HEK293 (cell line): Measurements from ENCODE around the gene EIF4G3.
A peak's percentile ranks its signal among the peaks of the same experiment; 100 is the strongest.
"Not testable (repeated sequence)": the region's sequence is repeated elsewhere in the genome, so short reads cannot be mapped to it uniquely, and the experiment has no call there.

Experiments
- CTCF ChIA-PET: fragments of 350-600 bp; formaldehyde crosslinking; extraction: SDS; loops from one replicate; lab custom pipeline; 2021; ENCODE audit warnings: antibody characterized with exemption; lab: Yijun Ruan, JAX
- POLR2A ChIA-PET: fragments of 300-600 bp; formaldehyde crosslinking; extraction: SDS; loops from one replicate; lab custom pipeline; 2020; ENCODE audit warnings: antibody characterized with exemption, inconsistent platforms; lab: Yijun Ruan, JAX
- H3K27ac ChIP-seq: fragments of 200-500 bp; sonication (Bioruptor generic); 2 replicates; pipeline ENCODE4 v1.5.1; 2014; ENCODE audit warnings: low read depth, low read length, control low read depth, inconsistent platforms; ENCODE audit errors: extremely low read depth
- H3K36me3 ChIP-seq, 2 experiments: fragments of 200-500 bp in 1 of 2; sonication (Bioruptor generic) in 1 of 2; 1 replicate in 1 of 2; 2 replicates in 1 of 2; pipeline ENCODE4 v1.5.1; 2014 to 2017; ENCODE audit warnings: inconsistent platforms in 2 of 2, low read length in 2 of 2; ENCODE audit not compliant: control insufficient read depth in 2 of 2, insufficient read depth in 1 of 2
- H3K4me1 ChIP-seq: fragments of 200-500 bp; sonication (Bioruptor generic); 2 replicates; pipeline ENCODE4 v1.5.1; 2014; ENCODE audit warnings: mild to moderate bottlenecking, low read length, inconsistent platforms; ENCODE audit not compliant: control insufficient read depth, insufficient read depth
- H3K4me3 ChIP-seq: 2 replicates; pipeline ENCODE4 v1.5.1; 2011; ENCODE audit warnings: low read depth, mild to moderate bottlenecking, control low read depth, low read length, moderate library complexity
- H3K9me3 ChIP-seq: fragments of 200-500 bp; sonication (Bioruptor generic); 2 replicates; pipeline ENCODE4 v1.5.1; 2014; ENCODE audit warnings: low read depth, low read length, inconsistent platforms; ENCODE audit not compliant: control insufficient read depth, insufficient read depth
- BCL11B ChIP-seq: fragments of 450-650 bp; formaldehyde crosslinking; IDR thresholded peaks from 2 replicates; pipeline ENCODE4 v1.5.1; 2016; ENCODE audit warnings: low read depth, missing biosample characterization, missing genetic modification characterization
- KLF10 ChIP-seq: fragments of 450-650 bp; IDR thresholded peaks from 2 replicates; pipeline ENCODE4 v1.5.1; 2018; ENCODE audit warnings: missing biosample characterization, mild to moderate bottlenecking, missing genetic modification characterization
- KLF7 ChIP-seq: fragments of 450-650 bp; formaldehyde crosslinking; IDR thresholded peaks from 2 replicates; pipeline ENCODE4 v1.5.1; 2016; ENCODE audit warnings: missing biosample characterization, missing genetic modification characterization, borderline replicate concordance
- OSR2 ChIP-seq: fragments of 450-650 bp; formaldehyde crosslinking; IDR thresholded peaks from 2 replicates; pipeline ENCODE4 v1.5.1; 2016; ENCODE audit warnings: missing biosample characterization, missing genetic modification characterization
- PRDM1 ChIP-seq: fragments of 450-650 bp; formaldehyde crosslinking; IDR thresholded peaks from 2 replicates; pipeline ENCODE4; 2016; ENCODE audit warnings: missing biosample characterization, missing genetic modification characterization
- PRDM6 ChIP-seq: fragments of 450-650 bp; formaldehyde crosslinking; IDR thresholded peaks from 2 replicates; pipeline ENCODE4 v1.5.1; 2017; ENCODE audit warnings: missing biosample characterization, missing genetic modification characterization
- SCRT1 ChIP-seq: fragments of 450-650 bp; formaldehyde crosslinking; IDR thresholded peaks from 2 replicates; pipeline ENCODE4 v1.5.1; 2016; ENCODE audit warnings: missing biosample characterization, missing genetic modification characterization, borderline replicate concordance
- ZBTB44 ChIP-seq: fragments of 450-650 bp; IDR thresholded peaks from 2 replicates; pipeline ENCODE4 v1.5.1; 2018; ENCODE audit warnings: missing biosample characterization, mild to moderate bottlenecking, missing genetic modification characterization
- ZIC2 ChIP-seq: fragments of 450-650 bp; formaldehyde crosslinking; IDR thresholded peaks from 2 replicates; pipeline ENCODE4 v1.5.1; 2016; ENCODE audit warnings: missing biosample characterization, missing genetic modification characterization
- ZNF121 ChIP-seq: fragments of 450-650 bp; formaldehyde crosslinking; IDR thresholded peaks from 2 replicates; pipeline ENCODE4 v1.5.1; 2016; ENCODE audit warnings: missing biosample characterization, missing genetic modification characterization
- ZNF18 ChIP-seq: fragments of 450-650 bp; formaldehyde crosslinking; IDR thresholded peaks from 2 replicates; pipeline ENCODE4 v1.5.1; 2016; ENCODE audit warnings: missing biosample characterization, missing genetic modification characterization
- ZNF280D ChIP-seq: fragments of 450-650 bp; formaldehyde crosslinking; IDR thresholded peaks from 2 replicates; pipeline ENCODE4 v1.5.1; 2016; ENCODE audit warnings: missing biosample characterization, missing genetic modification characterization
- ZNF37A ChIP-seq: fragments of 450-650 bp; IDR thresholded peaks from 2 replicates; pipeline ENCODE4 v1.5.1; 2018; ENCODE audit warnings: missing biosample characterization, missing genetic modification characterization
- ZNF558 ChIP-seq: fragments of 450-650 bp; formaldehyde crosslinking; IDR thresholded peaks from 2 replicates; pipeline ENCODE4 v1.5.1; 2016; ENCODE audit warnings: missing biosample characterization, missing genetic modification characterization
- ZNF580 ChIP-seq: fragments of 450-650 bp; formaldehyde crosslinking; IDR thresholded peaks from 2 replicates; pipeline ENCODE4 v1.5.1; 2016; ENCODE audit warnings: missing biosample characterization, missing genetic modification characterization
- ZNF660 ChIP-seq: fragments of 450-650 bp; IDR thresholded peaks from 2 replicates; pipeline ENCODE4 v1.5.1; 2018; ENCODE audit warnings: missing biosample characterization, mild to moderate bottlenecking, missing genetic modification characterization
- ZSCAN4 ChIP-seq: fragments of 450-650 bp; formaldehyde crosslinking; IDR thresholded peaks from 2 replicates; pipeline ENCODE4 v1.5.1; 2017; ENCODE audit warnings: missing biosample characterization, missing genetic modification characterization
- ZXDB ChIP-seq: fragments of 450-650 bp; formaldehyde crosslinking; IDR thresholded peaks from 2 replicates; pipeline ENCODE4 v1.5.1; 2016; ENCODE audit warnings: missing biosample characterization, missing genetic modification characterization

Gene EIF4G3

GRCh38 chr1:21170837-21171236, 5.9 kb downstream of the EIF4G3 start:
- H3K4me3 ChIP-seq, H3K9me3 ChIP-seq, H3K27ac ChIP-seq, H3K4me1 ChIP-seq: not testable (repeated sequence)
- peaks cover 46 to 69% of the 10 kb centered on the region in 2 experiments for H3K36me3 ChIP-seq
- POLR2A ChIA-PET = interaction anchor here (0.7 to 1.2 kb wide), 4 partner anchors 9 to 396 kb away, joined by 3 to 4 read pairs (median 4); no protein-coding TSS in a partner anchor
- TF ChIP-seq BCL11B (0 out of 2 replicates have a peak, but pooled peaks have one; percentile 44), ZNF580 (tag by site-specific recombination) (peak; percentile 44), ZXDB (tag by site-specific recombination) (peak; percentile 41; the same call in 1 of the 2 replicates), SCRT1 (peak; percentile 32; the same call in 1 of the 2 replicates), KLF10 (peak; percentile 45; the same call in 1 of the 2 replicates), ZNF280D (tag by site-specific recombination) (peak; percentile 63; the same call in 1 of the 2 replicates), ZNF18 (peak; percentile 76), ZBTB44 (peak; percentile 47; the same call in 1 of the 2 replicates), OSR2 (tag by site-specific recombination) (peak; percentile 43; the same call in 1 of the 2 replicates), ZIC2 (tag by site-specific recombination) (0 out of 2 replicates have a peak, but pooled peaks have one; percentile 11), KLF7 (tag by site-specific recombination) (peak; percentile 2; the same call in 1 of the 2 replicates), ZNF37A (tag by site-specific recombination) (peak; percentile 65; the same call in 1 of the 2 replicates), PRDM6 (tag by site-specific recombination) (peak; percentile 86), PRDM1 (tag by site-specific recombination) (peak; percentile 32; the same call in 1 of the 2 replicates), ZNF558 (tag by site-specific recombination) (peak; percentile 63; the same call in 1 of the 2 replicates), ZNF660 (tag by site-specific recombination) (peak; percentile 86)
- CTCF ChIA-PET = interaction anchor here (0.7 kb wide), 3 partner anchors 13 to 589 kb away, joined by 3 to 4 read pairs (median 4); no protein-coding TSS in a partner anchor

GRCh38 chr1:21168444-21168843, 8.3 kb downstream of the EIF4G3 start:
- POLR2A ChIA-PET = no interaction called here
- no peak overlapping the region for H3K27ac ChIP-seq
- peaks cover 12% of the 10 kb centered on the region for H3K4me1 ChIP-seq
- no peak overlapping the region for H3K4me3 ChIP-seq
- H3K36me3 ChIP-seq = peaks cover 58 to 73% of the 10 kb centered on the region in 2 experiments
- no peak for TF ChIP-seq ZSCAN4 (tag by site-specific recombination)
- peak; percentile 90 for TF ChIP-seq ZNF121
- TF ChIP-seq, all 188 proteins: peak for 1
- no peaks in the 10 kb centered on the region for H3K9me3 ChIP-seq
- CTCF ChIA-PET = interaction anchor here (0.6 kb wide), 1 partner anchor 116 kb away, joined by 5 read pairs; no protein-coding TSS in a partner anchor
